HepG2 (cell line): ENCODE measurements around the gene TULP3. TPM values are rescaled to one million over a fixed set of nuclear protein-coding genes. Genes with fewer than 3 reads are reported as not detected.

ENCODE experiments used
- ARNTL ChIP-seq: sonication (generic); formaldehyde crosslinking; IDR thresholded peaks from 2 replicates; pipeline ENCODE4 v1.4.0; 2020; ENCODE audit warnings: mild to moderate bottlenecking, missing genetic modification reagents
- CBX1 ChIP-seq: IDR thresholded peaks from one replicate; pipeline ENCODE4 v1.6.1; 2016; ENCODE audit warnings: antibody characterized with exemption, low read depth
- EED ChIP-seq: sonication (generic); formaldehyde crosslinking; IDR thresholded peaks from 2 replicates; pipeline ENCODE4 v1.5.0; 2020; ENCODE audit warnings: mild to moderate bottlenecking, missing genetic modification reagents
- GLI4 ChIP-seq: sonication (generic); formaldehyde crosslinking; IDR thresholded peaks from 2 replicates; pipeline ENCODE4 v1.5.1; 2020; ENCODE audit warnings: missing genetic modification reagents, mild to moderate bottlenecking, moderate library complexity, borderline replicate concordance
- MATR3 ChIP-seq: sonication (generic); formaldehyde crosslinking; IDR thresholded peaks from 2 replicates; pipeline ENCODE4 v1.4.0; 2020; ENCODE audit warnings: missing genetic modification reagents
- MEIS2 ChIP-seq: sonication (generic); formaldehyde crosslinking; IDR thresholded peaks from 2 replicates; pipeline ENCODE4 v1.9.0; 2021; ENCODE audit warnings: mild to moderate bottlenecking, missing genetic modification reagents
- MIER3 ChIP-seq: IDR thresholded peaks from 2 replicates; pipeline ENCODE4 v1.6.1; 2016; ENCODE audit warnings: missing compliant biosample characterization, borderline replicate concordance
- NFE2 ChIP-seq: sonication (generic); formaldehyde crosslinking; IDR thresholded peaks from 2 replicates; pipeline ENCODE4 v1.4.0; 2020; ENCODE audit warnings: missing genetic modification reagents
- RARG ChIP-seq: sonication (generic); formaldehyde crosslinking; IDR thresholded peaks from 2 replicates; pipeline ENCODE4 v1.4.0; 2020; ENCODE audit warnings: low read depth, mild to moderate bottlenecking, missing genetic modification reagents
- RBFOX2 ChIP-seq: fragments of 200-400 bp; formaldehyde crosslinking; IDR thresholded peaks from 2 replicates; pipeline ENCODE4 v1.6.1; 2017; ENCODE audit warnings: low read depth, mild to moderate bottlenecking, low read length
- SATB2 ChIP-seq: sonication (generic); formaldehyde crosslinking; IDR thresholded peaks from 2 replicates; pipeline ENCODE4 v1.5.0; 2020; ENCODE audit warnings: missing genetic modification reagents
- SOX13 ChIP-seq, 3 experiments: fragments of 450-650 bp in 1 of 3; sonication (generic) in 1 of 3; formaldehyde crosslinking in 1 of 3; IDR thresholded peaks in 2 of 3; conservative IDR thresholded peaks in 1 of 3; 2 replicates each; pipeline versions ENCODE4 v1.5.0 to v1.6.1; 2016 to 2020; ENCODE audit warnings: antibody characterized with exemption in 1 of 3, mild to moderate bottlenecking in 1 of 3, missing compliant biosample characterization in 1 of 3, missing genetic modification reagents in 1 of 3, moderate library complexity in 1 of 3
- SP5 ChIP-seq: IDR thresholded peaks from 2 replicates; pipeline ENCODE4 v1.6.1; 2016; ENCODE audit warnings: low read depth, borderline replicate concordance
- SYNCRIP ChIP-seq: fragments of 200-400 bp; formaldehyde crosslinking; IDR thresholded peaks from 2 replicates; pipeline ENCODE4 v1.6.1; 2018; ENCODE audit warnings: mild to moderate bottlenecking, low read depth, low read length; ENCODE audit not compliant: insufficient read depth
- TBP ChIP-seq: sonication (generic); formaldehyde crosslinking; IDR thresholded peaks from 2 replicates; pipeline ENCODE4 v1.5.0; 2020; ENCODE audit warnings: missing genetic modification reagents
- ZNF232 ChIP-seq: sonication (generic); formaldehyde crosslinking; IDR thresholded peaks from 2 replicates; pipeline ENCODE4 v1.4.0; 2020; ENCODE audit warnings: missing genetic modification reagents, borderline replicate concordance
- ZNF761 ChIP-seq: sonication (generic); formaldehyde crosslinking; conservative IDR thresholded peaks from 2 replicates; pipeline ENCODE4 v1.4.0; 2020; ENCODE audit warnings: mild to moderate bottlenecking, missing genetic modification reagents
- polyA plus RNA-seq, 8 experiments: library from polyadenylated mRNA; depleted of rRNA in 3 of 8; stranded (reverse) in 7 of 8; unstranded in 1 of 8; fragments of >200 nt; fragmentation: Illumina TruSeq in 4 of 8; extraction: Trizol in 4 of 8; gene quantifications; 2 replicates each; pipeline versions ENCODE4 v1.2.1 to v1.2.3, GENCODE V29; 2011 to 2016; ENCODE audit warnings: low read depth in 4 of 8, missing spikeins in 1 of 8, mixed read lengths in 1 of 8; ENCODE audit not compliant: insufficient read depth in 1 of 8
- total RNA-seq, 5 experiments: library from RNA; depleted of rRNA; stranded (reverse); fragments of >200 nt; fragmentation: Illumina TruSeq; extraction: Trizol; gene quantifications; 2 replicates each; pipeline ENCODE4 v1.2.3, GENCODE V29; 2016; ENCODE audit warnings: low read depth in 1 of 5
- TF ChIP-seq, protein P1 (sequence below): sonication (generic); formaldehyde crosslinking; IDR thresholded peaks from 2 replicates; pipeline ENCODE4 v1.4.0; 2020; ENCODE audit warnings: missing genetic modification reagents
- TF ChIP-seq, protein P2 (sequence below): sonication (generic); formaldehyde crosslinking; IDR thresholded peaks from 2 replicates; pipeline ENCODE4 v1.4.0; 2020; ENCODE audit warnings: missing genetic modification reagents

TULP3 gene
- total and polyA plus RNA-seq, 2 of the 13 experiments (the other 11 are each of a cell fraction or from before 2014, with no cell fraction given) = 11.2 to 13.2 TPM

DNA sequence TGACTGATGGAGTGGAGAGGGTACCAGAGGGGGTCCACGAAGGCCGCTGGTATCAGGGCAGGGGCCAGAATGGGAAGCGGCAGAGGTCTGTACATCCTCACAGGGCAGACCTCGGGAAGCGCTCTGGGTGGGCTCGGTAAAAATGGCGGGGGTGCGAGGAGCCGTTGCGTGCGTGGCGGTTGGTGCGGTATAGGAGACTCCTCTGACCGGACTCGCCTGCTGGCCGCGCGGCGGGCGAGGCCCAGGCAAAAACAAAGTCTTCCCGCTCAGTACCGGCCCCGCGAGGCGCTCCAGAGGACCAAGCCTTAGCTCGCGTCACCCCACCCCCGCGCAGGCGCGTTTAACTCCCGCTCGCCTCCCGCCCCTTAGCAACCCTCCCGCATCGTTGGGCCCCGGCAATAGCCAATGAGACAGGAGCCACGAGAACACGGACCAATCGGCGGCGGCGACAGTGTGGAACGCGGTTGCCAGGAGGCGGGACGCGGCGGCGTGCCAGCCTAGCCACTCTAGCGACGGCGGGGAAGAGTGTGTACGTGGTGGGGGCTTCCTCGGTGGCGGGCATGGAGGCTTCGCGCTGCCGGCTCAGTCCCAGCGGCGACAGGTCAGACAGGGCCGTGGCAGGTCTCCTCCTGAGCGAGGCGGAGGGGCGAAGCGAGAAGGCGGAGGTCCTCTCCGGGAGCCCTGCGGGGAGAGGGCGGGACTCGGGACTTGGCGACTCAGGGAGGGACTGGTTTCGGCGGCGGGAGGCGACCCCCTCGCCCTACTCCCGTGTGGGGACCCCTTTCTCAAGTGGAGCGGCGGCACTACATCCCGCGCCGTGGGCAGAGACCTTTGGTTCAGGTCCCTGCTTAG, at the start of gene TULP3 (continued):
- TF ChIP-seq, protein P1, sequence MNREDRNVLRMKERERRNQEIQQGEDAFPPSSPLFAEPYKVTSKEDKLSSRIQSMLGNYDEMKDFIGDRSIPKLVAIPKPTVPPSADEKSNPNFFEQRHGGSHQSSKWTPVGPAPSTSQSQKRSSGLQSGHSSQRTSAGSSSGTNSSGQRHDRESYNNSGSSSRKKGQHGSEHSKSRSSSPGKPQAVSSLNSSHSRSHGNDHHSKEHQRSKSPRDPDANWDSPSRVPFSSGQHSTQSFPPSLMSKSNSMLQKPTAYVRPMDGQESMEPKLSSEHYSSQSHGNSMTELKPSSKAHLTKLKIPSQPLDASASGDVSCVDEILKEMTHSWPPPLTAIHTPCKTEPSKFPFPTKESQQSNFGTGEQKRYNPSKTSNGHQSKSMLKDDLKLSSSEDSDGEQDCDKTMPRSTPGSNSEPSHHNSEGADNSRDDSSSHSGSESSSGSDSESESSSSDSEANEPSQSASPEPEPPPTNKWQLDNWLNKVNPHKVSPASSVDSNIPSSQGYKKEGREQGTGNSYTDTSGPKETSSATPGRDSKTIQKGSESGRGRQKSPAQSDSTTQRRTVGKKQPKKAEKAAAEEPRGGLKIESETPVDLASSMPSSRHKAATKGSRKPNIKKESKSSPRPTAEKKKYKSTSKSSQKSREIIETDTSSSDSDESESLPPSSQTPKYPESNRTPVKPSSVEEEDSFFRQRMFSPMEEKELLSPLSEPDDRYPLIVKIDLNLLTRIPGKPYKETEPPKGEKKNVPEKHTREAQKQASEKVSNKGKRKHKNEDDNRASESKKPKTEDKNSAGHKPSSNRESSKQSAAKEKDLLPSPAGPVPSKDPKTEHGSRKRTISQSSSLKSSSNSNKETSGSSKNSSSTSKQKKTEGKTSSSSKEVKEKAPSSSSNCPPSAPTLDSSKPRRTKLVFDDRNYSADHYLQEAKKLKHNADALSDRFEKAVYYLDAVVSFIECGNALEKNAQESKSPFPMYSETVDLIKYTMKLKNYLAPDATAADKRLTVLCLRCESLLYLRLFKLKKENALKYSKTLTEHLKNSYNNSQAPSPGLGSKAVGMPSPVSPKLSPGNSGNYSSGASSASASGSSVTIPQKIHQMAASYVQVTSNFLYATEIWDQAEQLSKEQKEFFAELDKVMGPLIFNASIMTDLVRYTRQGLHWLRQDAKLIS (CRISPR knock-in tag) = no peak
- TF ChIP-seq ZNF761 (CRISPR knock-in tag) (peak; percentile 96), EED (CRISPR knock-in tag) (no peak; the same call in 1 of the 2 replicates), RARG (CRISPR knock-in tag) (no peak), SP5 (CRISPR knock-in tag) (peak; percentile 73), MATR3 (CRISPR knock-in tag) (no peak), SATB2 (CRISPR knock-in tag) (0 out of 2 replicates have a peak, but pooled peaks have one; percentile 37), MIER3 (CRISPR knock-in tag) (no peak), SOX13 (IDR thresholded peaks at IDR 0.05) (no peak), SOX13 (CRISPR knock-in tag; conservative IDR thresholded peaks at IDR 0.05 in 1 of 2, IDR thresholded peaks at IDR 0.05 in 1 of 2) (peak in 1 of 2 experiments; percentile 29; a peak in 1 of 4 replicates), CBX1 (peak; percentile 75), GLI4 (CRISPR knock-in tag) (peak; percentile 62; the same call in 1 of the 2 replicates), TBP (CRISPR knock-in tag) (no peak), MEIS2 (CRISPR knock-in tag) (peak; percentile 68), RBFOX2 (peak; percentile 89), ZNF232 (CRISPR knock-in tag) (peak; percentile 76; the same call in 1 of the 2 replicates), ARNTL (CRISPR knock-in tag) (no peak), NFE2 (CRISPR knock-in tag) (no peak), SYNCRIP (no peak)
- TF ChIP-seq, protein P2, sequence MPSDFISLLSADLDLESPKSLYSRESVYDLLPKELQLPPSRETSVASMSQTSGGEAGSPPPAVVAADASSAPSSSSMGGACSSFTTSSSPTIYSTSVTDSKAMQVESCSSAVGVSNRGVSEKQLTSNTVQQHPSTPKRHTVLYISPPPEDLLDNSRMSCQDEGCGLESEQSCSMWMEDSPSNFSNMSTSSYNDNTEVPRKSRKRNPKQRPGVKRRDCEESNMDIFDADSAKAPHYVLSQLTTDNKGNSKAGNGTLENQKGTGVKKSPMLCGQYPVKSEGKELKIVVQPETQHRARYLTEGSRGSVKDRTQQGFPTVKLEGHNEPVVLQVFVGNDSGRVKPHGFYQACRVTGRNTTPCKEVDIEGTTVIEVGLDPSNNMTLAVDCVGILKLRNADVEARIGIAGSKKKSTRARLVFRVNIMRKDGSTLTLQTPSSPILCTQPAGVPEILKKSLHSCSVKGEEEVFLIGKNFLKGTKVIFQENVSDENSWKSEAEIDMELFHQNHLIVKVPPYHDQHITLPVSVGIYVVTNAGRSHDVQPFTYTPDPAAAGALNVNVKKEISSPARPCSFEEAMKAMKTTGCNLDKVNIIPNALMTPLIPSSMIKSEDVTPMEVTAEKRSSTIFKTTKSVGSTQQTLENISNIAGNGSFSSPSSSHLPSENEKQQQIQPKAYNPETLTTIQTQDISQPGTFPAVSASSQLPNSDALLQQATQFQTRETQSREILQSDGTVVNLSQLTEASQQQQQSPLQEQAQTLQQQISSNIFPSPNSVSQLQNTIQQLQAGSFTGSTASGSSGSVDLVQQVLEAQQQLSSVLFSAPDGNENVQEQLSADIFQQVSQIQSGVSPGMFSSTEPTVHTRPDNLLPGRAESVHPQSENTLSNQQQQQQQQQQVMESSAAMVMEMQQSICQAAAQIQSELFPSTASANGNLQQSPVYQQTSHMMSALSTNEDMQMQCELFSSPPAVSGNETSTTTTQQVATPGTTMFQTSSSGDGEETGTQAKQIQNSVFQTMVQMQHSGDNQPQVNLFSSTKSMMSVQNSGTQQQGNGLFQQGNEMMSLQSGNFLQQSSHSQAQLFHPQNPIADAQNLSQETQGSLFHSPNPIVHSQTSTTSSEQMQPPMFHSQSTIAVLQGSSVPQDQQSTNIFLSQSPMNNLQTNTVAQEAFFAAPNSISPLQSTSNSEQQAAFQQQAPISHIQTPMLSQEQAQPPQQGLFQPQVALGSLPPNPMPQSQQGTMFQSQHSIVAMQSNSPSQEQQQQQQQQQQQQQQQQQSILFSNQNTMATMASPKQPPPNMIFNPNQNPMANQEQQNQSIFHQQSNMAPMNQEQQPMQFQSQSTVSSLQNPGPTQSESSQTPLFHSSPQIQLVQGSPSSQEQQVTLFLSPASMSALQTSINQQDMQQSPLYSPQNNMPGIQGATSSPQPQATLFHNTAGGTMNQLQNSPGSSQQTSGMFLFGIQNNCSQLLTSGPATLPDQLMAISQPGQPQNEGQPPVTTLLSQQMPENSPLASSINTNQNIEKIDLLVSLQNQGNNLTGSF (CRISPR knock-in tag) = peak; percentile 57
